Raji (cell line): ENCODE results near the gene SLC6A3.

Experiments used
- POLR2A ChIP-seq: IDR thresholded peaks from 2 replicates; pipeline ENCODE4 v1.6.1; 2011; ENCODE audit warnings: low read depth, low read length, control low read depth; ENCODE audit not compliant: insufficient read depth

Gene SLC6A3

GRCh38 chr5:1384521-1384920, 60.7 kb downstream of the SLC6A3 start:
- no peak for TF ChIP-seq POLR2A

DNA sequence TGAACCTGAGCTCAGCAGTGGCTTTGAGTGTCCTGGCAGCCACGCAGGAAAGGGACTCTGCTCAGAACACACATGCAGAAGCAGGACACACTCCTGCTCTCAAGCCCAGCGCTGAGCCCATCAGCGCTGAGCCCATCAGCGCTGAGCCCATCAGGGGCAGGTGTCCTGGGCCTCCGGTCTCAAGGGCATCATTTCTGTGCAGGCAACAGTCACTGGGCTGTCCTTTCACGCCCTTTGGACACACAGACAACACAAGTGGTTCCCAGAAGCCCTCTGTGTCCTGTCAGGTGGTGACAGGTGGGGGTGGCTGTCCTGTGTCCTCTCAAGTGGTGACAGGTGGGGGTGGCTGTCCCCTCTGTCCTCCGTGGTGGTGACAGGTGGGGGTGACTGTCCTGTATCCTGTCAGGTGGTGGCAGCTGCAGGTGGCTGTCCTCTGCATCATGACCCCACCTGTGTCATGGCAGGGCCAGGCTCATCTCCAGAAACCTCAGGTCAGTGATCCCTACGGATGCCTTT, 61.3 kb downstream of the SLC6A3 start:
- TF ChIP-seq POLR2A, result no peak

GRCh38 chr5:1383344-1383743, 61.9 kb downstream of the SLC6A3 start:
- TF ChIP-seq POLR2A, result no peak

- TF ChIP-seq POLR2A, result no peak
Observed at GRCh38 chr5:1382248-1382700, 63.0 kb downstream of the SLC6A3 start.

DNA sequence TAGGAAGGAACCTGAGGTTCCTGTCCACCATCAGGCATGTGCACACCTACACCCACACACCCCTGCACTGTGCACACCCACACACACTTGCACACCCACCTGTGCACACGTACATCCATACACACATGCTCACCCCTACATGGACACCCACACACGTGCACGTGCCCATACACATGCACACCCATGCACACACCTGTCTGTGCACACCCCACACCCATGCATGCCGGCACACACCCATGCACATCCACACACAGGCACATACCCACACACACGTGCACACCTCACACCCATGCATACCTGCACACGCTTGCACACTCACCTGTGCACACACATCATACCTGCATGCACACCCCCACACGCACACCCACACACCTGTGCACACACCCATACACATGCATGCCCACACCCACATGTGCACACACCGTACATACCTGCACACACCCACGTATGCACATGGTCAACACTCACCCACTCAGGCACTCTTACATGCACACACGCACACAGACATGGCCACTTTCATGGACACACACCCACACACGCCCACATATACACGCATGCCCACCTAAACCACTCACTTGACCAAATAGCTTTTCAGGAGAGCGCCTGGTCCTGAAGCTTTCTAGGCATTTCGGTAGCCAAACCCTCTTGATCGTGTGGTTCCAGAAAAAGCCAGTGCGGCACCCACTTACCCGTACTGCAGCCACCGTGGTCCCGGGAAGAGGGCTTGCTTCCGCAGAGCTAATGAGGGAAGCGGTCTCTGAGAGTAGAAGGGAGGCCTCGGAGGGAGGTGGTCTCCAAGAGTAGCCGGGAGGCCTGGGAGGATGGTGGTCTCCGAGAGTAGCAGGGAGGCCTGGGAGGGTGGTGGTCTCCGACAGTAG, 63.6 kb downstream of the SLC6A3 start:
- no peak for TF ChIP-seq POLR2A

DNA sequence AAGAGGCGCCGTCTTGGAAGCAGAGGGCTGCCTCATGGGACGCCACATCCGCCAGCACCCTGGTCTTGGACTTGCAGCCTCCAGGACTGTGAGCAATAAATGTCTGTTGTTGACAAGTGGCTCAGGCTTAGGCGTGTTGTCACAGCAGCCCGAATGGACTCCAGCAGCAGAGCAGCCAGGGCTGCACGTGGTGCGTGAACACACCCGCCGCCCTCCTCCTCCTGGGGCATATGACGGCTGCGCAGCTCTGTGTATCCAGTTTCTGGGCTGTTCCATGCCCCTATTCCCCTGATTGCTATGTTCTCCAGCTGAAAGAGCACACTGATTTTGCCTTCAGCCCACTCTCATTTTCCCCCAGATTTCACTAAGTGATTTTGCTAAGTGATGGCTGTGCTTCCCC, 64.3 kb downstream of the SLC6A3 start:
- no peak for TF ChIP-seq POLR2A

DNA sequence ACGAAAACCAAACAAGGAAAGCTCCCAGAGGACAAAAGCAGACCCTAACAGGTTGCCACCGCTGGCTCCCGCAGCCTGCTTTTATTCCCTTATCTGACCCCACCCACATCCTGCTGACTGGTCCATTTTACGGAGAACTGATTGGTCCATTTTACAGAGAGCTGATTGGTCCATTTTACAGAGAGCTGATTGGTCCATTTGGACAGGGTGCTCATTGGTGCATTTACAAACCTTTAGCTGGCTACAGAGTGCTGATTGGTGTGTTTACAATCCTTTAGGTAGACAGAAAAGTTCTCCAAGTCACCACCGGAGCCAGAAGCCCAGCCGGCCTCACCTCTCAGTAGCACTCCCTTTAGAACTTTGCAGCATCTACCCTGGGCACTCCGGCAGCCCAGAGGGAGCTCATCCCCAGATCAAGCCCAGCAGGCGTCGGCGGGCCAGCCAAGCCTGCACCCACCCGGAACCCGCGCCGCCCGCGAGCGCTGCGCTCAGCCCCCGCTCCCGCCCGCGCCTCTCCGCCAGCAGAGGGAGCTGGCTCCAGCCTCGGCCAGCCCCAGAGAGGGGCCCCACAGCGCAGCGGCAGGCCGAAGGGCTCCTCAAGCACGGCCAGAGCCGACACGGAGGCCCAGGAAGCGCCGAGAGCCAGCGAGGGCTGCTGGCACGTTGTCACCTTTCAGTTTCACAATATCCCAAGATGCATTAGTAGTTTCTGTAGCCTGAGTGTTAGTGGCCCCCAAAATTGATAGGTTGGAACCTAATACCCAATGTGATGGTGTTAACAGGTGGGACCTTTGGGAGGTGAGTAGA, 65.0 kb downstream of the SLC6A3 start:
- no peak for TF ChIP-seq POLR2A

DNA sequence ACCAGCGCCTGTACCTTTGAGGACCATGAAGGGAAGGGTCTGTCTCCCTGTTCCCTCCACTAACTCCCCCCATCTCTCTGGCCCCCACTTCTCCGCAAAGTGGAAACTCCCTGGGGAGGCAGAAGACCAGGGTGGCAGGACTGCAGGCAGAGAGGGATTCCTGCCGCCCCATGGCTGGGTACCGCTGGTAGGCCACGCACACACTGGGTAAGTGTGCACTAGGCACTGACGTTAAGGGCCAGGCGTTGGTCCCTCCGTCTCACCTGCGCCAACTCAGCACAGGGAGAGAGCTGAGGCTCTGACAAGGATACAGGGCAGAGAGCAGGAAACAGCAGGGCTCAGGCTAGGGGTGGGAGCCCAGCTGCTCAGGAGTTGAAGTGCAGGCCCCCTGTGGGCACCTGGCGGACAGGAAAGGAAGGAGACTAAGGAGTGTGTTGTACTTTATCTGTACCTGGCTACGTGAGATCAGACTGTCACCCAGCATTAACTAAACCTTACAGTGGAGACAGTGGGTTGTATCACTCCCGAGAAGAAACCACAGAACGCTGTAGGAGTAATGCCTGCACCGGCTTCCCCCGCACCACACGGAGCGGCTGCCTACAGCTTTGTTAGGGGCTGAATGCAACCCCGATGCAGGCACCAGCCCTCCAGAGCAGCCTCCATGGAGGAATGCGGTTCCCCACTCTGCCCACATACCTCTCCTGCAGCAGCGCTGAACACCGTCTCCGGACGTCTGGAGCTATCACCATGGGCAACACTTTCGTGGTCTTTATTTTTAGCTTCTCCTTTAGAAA, 66.2 kb downstream of the SLC6A3 start:
- no peak for TF ChIP-seq POLR2A

DNA sequence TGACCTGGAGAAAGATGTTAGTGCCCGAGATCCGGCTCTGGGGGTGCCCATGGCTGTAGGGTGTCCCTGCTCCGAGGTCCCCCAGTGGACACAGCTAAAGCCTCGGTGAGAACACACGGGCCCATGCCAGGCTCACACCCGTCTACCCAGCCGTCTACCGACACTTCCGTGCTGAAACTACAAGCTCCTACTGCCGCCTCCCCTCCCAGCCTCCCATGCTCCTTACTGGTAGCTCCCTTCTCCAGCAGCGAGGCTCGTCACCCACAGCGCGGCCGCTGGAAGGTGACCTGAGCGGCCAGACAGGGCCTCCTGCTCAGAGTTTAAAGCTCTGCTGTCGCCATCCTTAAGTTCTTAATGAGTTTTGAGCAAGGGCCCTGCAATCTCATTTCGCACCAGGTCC, 67.1 kb downstream of the SLC6A3 start:
- TF ChIP-seq POLR2A, result no peak

DNA sequence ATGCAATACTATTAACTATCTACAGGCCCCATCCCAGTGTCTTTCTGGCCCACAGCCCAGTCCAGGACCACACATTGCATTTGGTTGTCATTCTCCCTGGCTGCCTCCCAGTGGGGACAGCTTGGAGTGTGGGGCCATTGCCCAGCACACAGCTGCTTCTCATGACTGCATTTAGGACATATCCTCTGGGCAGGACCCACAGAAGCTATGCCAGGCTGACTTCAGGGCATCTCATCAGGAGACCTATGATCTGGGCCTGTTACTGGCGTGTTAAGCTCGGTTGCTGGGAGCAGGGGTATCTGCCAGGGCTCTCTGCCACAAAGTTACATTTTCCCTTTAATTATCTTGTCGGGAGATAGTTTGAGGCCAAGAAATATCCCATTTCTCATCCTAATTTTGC, 68.3 kb downstream of the SLC6A3 start:
- no peak for TF ChIP-seq POLR2A

- no peak for TF ChIP-seq POLR2A
Observed at GRCh38 chr5:1375871-1376810, 69.1 kb downstream of the SLC6A3 start.

DNA sequence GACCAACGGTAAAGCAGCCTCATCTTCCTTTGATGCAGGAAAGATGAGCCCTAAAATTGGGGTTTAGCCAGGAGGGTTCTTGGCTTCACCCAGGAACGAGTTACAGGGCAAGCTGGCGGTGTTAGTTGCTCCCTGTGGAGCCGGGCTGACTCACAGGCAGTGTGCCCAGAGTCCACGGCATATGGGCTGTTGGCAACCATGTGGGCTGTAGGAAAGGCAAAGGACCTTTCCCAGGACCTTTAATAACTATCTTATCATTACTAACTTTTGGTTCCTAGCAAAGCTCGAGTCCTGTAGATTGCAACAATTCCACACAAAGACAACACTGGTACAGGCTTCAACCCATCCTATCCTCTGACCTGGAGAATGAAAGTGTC, 70.6 kb downstream of the SLC6A3 start:
- TF ChIP-seq POLR2A, result no peak

DNA sequence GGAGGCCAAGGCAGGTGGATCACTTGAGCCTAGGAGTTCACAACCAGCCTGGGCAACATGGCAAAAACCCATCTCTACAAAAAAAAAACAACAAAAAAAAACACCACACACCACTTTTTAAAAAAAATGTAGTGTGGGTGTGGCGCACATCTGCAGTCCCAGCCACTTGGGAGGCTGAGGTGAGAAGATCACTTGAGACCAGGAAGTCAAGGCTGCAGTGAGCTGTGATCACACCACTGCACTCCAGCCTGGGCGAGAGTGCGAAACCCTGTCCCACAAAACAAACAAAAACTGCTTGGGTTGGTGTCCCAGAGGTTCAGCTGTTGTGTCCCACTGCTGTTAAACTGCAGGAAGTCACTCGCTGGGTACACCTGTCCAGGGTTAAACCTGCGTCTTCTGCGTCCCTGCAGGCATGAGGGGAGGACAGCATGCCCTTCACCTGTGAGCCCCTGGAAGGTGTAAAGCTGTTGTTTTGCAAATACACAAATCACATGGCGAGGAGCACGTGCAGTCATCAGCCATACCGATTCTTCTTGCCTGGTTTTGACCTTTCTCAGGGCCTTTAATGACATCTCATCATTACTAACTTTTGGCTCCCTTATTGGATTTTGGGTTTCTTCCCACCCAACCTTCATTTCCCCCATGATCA, 71.1 kb downstream of the SLC6A3 start:
- no peak for TF ChIP-seq POLR2A

GRCh38 chr5:1371218-1371971, 73.8 kb downstream of the SLC6A3 start:
- TF ChIP-seq POLR2A, result no peak
